Renal cortical epithelial cell (primary cell): ENCODE results near the gene RGS17. TPM values are rescaled to one million over a fixed set of nuclear protein-coding genes. Genes with fewer than 3 reads are reported as not detected.
"Not testable (repeated sequence)": the region's sequence is repeated elsewhere in the genome, so short reads cannot be mapped to it uniquely, and the experiment has no call there.

Experiments used
- DNase-seq: peaks from one replicate; pipeline ENCODE4 v3.0.0-alpha.2; 2011; ENCODE audit warnings: low read depth
- total RNA-seq: library from RNA; depleted of rRNA; stranded (reverse); fragments of >200 nt; gene quantifications from 2 replicates; pipeline ENCODE4 v1.2.3, GENCODE V29; 2014

Gene RGS17
- total RNA-seq, 1 donor from 2014 or later: 7.0 TPM

DNA sequence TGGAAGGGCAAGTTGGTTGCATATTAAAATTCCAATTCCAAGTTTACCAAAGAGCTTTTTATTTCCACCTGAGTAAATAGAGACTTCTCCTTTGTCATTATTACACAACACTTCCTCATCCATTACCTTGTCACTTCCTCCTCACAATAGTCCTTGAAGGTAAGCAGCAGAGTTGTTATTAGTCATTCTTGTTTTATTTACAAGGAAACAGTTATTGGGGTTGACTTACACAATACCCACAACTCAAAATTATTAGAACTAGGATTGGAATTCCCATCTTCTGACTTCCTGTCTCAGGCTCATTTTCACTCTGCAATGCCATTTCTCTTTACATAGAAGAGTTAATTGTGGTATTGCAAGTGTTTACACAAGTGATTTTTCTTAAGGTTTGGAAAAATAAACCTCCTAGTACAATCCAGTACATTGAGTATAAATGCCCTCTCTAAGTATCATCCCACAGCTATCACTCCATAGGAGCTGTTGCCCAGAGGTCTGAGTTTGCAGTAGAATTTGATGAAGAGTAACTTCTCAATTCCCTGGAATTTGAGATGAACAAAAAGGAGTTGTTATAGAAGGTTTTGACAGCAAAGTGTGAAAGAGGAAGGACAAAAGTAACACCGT lies 99.6 kb downstream of the RGS17 start:
- DNase-seq: peak; percentile 92

DNA sequence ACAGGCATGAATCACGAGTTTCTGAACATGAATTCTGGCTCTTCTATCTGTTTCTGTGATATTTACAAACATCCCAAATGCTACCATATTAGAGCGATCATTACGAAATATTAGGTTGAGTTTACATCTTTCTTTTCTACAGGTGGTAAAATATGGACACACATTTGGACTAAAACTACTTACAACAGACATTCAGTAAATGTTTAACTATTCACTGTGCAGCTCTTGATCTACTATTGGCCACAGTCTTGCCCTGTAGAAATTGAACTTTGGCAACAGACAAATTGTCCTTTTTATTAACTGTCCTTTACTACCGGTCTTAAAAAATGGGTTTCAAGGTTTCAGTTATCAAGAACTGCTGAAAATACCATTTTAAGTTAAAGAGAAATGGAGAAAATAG lies 102.1 kb downstream of the RGS17 start:
- peak; percentile 21 for DNase-seq

- no peak for DNase-seq
Observed at GRCh38 chr6:153028286-153028685, 102.8 kb downstream of the RGS17 start.

GRCh38 chr6:153027480-153027879 lies 103.6 kb downstream of the RGS17 start:
- no peak for DNase-seq

- no peak for DNase-seq
Observed at GRCh38 chr6:153024709-153025017, 106.4 kb downstream of the RGS17 start.

DNA sequence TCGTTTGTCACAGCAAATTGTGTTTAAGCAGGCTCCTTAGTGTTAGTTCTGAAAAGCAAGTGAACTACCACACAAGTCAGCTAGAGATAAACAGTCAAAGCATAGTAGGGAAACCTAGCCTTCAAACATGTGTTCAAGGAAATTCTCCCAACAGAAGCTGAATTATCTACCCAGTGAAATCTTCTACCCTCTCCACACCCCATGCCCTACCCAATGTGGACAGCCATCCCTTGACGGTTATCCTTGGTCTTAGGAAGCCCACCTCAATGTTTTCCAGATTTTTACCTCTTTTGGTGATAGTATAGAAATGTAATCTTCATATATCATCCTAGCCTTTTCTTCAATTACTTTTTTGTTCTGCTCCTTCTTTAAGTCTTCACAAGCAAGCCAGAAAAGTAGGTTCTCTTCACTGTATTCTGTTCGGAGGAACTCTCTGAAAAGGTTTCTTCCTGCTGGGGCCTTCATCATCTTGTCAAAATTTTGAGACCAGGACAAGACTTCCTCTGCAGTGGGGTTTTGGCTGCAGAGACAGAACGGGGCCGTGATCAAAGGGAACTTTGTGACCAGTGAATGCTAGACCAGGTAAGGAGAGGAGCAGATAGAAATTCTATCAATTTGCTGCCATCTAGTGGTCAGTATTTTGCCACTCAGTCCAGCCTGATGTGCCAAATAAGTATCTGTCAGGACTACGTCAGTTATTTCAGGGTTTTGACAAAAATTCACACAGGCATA lies 106.9 kb downstream of the RGS17 start:
- peak; percentile 71 for DNase-seq

DNA sequence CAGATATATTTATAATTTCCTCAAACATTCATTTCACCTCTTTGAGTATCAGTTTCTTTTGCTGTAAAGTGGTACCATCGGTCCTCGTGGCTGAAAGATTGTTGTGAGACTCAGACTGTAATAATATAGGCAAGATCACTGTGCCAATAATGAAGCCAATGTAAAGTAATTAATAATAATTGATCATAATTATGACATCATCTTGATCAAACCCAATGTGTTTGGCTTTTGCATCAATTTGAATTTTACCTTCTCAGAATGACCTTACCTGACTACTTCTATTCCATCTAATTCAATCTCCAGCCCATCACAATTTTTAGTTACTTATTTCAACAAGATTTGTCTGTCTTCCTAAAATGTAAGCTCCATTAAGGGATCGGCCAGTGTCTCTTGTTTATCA lies 112.7 kb downstream of the RGS17 start:
- DNase-seq: no peak

DNA sequence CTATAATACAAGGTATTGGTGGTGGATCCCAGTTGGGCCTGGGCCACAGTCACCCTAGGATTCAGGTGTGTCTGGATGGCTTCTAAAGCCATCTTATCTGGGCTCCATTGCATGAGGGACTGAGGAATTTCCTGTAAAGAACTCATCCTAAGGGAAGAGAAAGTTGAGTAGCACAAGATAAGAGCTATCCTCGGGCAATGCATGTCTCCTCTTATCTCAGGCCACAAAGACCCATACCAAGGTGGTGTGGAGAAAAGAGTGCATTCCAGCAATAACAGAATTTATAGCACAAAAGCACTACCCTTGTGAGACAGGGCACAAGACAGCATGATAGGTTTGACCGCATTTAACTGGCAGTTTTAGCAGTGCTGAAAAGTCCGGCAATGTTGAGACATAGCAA lies 114.2 kb downstream of the RGS17 start:
- no peak for DNase-seq

DNA sequence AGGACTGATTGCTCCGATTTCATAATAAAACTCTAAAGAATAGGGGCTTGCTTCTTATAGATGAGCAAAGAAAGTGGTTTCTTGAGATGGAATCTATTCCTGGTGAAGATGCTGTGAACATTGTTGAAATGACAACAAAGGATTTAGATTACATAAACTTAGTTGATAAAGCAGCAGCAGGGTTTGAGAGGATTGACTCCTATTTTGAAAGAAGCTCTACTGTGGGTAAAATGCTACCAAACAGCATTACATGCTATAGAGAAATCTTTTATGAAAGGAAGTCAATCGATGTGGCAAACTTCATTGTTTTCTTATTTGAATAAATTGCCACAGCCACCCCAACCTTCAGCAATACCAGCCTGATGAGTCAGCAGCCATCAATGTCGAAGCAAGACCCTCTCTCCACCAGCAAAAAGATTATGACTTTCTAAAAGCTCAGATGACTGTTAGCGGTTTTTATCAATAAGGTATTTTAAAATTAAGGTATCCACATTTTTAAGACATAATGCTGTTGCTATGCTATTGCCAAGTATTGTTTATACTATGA lies 115.9 kb downstream of the RGS17 start:
- DNase-seq: peak; percentile 33

GRCh38 chr6:153013438-153013837 lies 117.6 kb downstream of the RGS17 start:
- peak; percentile 72 for DNase-seq

DNA sequence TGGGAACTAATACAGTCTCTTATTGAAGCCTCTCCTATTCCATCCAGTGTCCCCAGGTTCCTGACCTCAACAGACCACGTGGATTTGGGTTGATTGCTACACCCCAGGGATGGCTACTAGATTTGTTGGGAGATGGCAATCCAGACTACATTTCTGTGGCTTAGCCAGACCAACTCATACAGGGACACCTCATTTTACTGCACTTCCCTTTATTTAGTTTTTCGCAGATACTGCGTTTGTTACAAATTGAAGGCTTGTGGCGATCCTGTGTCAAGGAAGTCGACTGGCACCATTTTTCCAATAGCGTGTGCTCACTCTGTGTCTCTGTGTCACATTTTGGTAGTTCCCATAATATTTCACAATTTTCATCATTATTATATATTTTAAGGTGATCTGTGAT lies 118.2 kb downstream of the RGS17 start:
- DNase-seq: no peak

DNA sequence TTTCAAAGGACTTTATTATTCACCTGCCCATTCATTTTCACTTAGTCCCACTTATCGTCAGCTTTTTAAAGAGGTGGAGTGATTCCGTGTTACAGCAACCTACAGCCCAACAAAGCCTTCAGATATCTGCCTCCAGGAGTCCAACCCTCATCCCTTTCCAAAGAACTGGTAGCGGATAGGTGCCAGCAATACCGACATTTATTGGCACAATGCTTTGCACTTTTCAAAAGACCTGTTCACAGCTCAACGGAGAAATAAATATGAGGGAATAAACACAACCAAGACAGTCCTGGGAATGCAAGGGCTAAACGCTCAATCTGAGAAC lies 127.8 kb downstream of the RGS17 start:
- peak; percentile 54 for DNase-seq

DNA sequence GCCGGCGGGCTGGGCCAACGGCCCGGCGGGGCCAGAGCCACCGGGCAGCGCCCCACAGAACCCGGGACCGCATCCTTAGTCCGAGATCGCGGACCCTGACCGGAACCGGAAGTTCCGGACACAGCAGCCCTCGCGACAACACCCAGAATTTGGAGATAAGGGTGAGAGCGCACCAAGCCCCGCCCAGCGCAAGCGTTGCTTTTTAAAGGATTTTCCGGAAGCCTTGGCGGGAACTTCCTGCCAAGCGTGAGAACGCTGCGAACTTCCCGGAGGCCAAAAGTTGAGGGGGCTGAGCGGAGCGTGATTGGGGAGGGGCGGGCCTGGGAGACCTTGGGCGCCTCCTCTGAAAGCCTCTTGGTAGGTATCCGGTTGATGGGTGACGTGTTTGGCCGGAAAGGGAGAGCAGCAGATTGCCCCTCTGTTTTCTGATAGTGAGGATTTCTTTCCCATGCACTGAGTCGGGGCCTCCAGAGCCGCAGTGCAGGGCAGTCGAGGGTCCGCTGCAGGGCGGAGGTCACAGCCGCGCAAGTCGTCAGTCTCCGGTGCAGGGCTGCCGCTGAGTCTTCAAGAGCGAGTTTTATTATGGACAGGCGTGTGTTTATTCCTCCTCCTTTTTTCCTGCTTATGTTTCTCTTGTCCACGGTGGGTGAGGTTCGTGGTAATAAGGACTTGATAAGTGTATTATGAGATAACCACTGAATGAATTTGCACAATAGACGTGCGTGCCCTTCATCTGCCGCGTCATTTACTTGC lies 128.3 kb downstream of the RGS17 start, which contains the start of gene MTRF1L:
Gene MTRF1L, minus strand, starts transcription at position 97 of the 753 bp plus-strand sequence. Its CDS starts 24 bp downstream, at position 73.
- peak; percentile 94 for DNase-seq

GRCh38 chr6:153001767-153002612 lies 129.1 kb downstream of the RGS17 start:
- no peak for DNase-seq

- DNase-seq: not testable (repeated sequence)
Observed at GRCh38 chr6:153000790-153001189, 130.3 kb downstream of the RGS17 start.

DNA sequence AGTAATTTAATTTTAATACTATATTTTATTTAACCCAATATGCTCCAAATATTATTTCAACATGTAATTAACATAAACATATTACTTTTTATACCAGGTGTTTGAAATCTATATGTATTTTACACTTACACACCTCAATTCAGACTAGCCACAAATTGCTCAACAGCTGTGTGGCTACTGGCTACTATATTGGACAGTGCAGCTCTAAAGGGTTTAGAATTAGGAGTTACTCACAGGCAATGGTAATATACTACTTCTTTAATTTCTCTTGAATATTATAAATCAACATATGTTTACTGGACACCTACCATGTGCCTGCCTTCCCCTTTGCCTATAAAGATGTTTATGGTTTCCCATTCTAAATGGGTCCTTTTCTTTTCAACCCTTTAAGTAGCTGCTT lies 130.8 kb downstream of the RGS17 start:
- no peak for DNase-seq

DNA sequence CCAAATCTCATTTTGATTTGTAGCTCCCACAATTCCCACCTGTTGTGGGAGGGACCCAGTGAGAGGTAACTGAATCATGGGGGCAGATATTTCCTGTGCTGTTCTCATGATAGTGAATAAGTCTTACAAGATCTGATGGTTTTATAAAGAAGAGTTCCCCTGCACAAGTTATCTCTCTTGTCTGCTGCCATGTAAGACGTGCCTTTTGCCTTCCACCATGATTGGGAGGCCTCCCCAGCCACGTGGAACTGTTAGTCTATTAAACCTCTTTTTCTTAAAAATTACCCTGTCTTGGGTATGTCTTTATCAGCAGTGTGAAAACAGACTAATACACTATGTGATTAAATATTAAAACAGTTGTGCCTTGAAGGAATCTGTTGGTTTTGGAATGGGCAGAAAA lies 131.5 kb downstream of the RGS17 start:
- DNase-seq: not testable (repeated sequence)

GRCh38 chr6:152993847-152994246 lies 137.2 kb downstream of the RGS17 start:
- DNase-seq: no peak

- DNase-seq: no peak
Observed at GRCh38 chr6:152993431-152993830, 137.7 kb downstream of the RGS17 start.

DNA sequence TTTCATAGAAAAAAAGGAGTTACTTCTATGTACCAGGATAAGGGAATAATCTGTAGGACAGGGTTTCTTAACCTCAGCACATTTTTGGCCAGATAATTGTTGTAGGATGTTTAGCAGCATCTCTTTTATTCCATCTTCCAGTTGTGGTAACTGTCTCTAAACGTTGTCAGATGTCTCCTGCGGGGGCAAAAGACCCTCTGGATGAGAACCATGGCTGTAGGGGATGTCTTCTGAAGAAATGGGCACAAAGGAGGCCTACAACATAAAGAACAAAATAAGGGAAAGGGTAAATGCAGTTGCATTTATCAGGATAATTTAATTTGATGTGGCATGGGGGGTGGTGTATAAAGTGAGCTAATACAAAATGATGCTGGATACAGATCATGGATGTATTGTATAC lies 144.1 kb downstream of the RGS17 start:
- DNase-seq: no peak

- DNase-seq: not testable (repeated sequence)
Observed at GRCh38 chr6:152985300-152985699, 145.8 kb downstream of the RGS17 start.

- DNase-seq: no peak
Observed at GRCh38 chr6:152984513-152984872, 146.6 kb downstream of the RGS17 start.
